HG03439 (cell line): Measurements from ENCODE around the gene RNF130.
"Not testable (repeated sequence)": the region's sequence is repeated elsewhere in the genome, so short reads cannot be mapped to it uniquely, and the experiment has no call there.

Source experiments
- ATAC-seq: cut with Tn5 transposase; IDR thresholded peaks from one replicate; pipeline ENCODE4 v1.9.1; 2021; ENCODE audit warnings: mild to moderate bottlenecking, moderate library complexity; ENCODE audit not compliant: unreplicated experiment

Gene RNF130

DNA sequence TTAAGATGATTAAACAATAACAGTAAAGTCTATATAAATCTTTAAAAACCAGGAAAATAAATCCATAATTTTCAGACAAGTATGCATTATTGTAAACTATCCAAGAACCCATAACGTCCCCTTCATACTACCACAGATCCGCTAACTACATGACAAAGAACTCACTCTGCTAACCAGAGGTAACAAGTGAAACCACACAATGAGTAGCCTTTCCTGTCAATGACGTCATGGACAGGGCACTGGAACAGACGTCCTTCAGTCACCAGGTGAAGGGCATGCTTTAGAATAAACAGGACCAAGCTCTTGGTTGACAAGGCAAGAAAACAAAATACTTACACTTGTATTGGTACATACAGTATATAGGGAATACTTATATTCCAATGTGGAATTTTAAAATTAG, 45.2 kb downstream of the RNF130 start:
- ATAC-seq = no peak

DNA sequence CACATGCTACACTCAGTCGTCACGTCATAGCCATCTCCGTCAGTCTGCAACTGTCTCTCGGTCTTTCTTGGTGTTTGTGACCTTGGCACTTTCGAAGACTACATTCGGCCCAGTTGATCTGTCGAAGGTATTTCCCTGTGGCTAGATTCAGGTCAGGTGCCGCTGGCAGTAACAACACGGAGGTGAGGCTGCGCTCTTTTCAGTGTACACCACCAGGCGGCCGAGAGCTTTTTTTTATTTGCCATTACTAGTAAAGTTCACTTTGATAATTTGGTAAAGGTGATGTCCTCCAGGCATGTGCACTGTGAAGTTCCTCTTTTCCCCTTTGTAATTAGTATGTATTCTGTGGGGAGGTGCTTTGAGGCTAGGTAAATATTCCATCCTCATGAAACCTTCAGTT, 49.7 kb downstream of the RNF130 start:
- no peak for ATAC-seq

DNA sequence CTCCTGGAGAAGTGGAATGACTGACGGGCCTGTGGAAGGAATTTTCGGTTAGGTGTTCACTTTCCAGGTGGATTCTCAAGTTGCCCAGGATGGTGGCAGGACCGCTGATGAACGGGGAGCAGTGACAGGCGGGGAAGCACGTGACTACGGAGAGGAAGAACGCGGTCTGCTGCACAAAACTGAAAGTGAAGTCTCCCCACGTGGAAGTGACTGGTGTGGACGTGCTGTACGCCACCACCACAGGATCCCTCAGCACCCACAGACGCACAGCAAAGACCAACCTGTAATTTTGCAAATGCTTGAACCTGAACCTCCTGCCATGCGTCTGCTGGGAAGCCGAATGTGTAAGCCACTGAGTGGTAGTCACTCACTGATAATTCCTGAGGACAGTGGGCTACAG, 51.4 kb downstream of the RNF130 start:
- ATAC-seq = no peak

DNA sequence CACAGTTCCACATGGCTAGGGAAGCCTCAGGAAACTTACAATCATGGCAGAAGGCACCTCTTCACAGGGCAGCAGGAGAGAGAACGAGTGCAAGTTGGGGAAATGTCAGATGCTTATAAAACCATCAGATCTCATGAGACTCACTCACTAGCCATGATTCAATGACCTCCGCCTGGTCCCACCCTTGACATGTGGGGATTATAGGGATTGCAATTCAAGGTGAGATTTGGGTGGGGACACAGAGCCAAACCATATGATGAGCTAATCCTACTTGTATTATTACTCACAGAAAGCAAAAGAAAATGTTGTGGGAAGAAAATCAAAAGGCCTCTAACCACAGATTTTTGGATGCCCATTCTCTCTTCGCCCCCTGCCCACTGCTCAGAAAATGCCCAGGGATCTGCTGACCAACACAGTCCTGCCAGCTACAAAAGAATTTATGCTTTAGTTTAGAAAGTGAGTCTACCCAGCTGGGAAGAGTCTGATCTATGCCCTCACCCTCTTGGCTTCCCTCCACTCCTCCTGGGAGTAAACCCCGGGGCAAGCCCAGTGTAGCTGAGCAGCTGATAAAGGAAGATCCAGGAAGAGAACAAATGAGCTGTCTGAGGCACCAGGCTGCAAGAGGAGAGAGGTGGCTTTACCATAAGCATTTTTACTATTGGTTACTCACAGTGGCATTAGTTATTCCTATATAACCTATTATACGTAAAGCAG, 53.1 kb downstream of the RNF130 start:
- no peak for ATAC-seq

DNA sequence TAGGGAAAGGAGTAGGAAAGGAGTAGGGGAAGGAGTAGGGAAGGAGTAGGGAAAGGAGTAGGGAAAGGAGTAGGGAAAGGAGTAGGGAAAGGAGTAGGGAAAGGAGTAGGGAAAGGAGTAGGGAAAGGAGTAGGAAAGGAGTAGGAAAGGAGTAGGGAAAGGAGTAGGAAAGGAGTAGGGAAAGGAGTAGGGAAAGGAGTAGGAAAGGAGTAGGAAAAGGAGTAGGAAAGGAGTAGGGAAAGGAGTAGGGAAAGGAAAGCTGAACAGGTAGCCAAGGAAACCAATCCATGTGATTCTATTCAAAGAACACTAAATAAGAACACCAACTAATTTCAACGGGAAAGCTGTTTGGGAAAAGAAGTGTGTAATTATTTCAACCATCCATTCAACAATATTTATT, 56.0 kb downstream of the RNF130 start:
- not testable (repeated sequence) for ATAC-seq

DNA sequence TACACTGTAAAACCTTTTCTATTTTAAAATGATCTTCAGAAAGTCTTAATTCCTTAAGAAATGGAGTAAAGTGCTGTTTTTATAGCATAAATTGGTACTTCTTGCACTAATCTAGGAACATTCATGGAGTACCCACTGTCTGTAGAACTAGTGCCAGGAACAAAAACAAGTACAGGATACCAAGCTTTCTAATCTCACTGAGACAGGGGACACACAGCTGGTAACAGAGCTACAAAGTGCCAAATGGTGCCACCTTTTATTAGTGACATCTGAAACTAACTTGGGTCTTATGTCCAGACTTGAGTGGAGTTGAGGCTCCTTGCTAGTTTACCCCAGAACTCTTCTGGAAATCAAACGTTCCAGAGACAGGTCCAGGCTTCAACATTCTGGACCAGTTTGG, 57.9 kb downstream of the RNF130 start:
- ATAC-seq = no peak

DNA sequence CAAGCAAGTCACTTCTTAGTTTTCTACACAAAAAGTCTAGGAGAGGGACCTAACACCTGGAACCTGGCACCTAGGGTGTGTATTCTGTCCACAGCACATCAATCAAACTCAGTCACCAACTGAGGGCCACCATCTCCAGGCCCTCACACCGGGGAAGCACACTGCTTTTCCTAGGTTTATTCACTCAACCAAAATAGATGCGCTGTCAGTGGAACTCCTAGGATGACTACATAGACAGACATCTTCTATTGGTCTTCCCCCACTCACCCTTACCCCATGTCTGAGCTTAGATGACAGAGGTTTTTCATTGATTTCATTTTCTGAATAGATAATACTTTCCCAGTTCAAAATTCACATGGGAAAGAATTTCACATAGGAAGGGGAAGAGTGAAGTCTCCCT, 59.2 kb downstream of the RNF130 start:
- ATAC-seq = no peak

DNA sequence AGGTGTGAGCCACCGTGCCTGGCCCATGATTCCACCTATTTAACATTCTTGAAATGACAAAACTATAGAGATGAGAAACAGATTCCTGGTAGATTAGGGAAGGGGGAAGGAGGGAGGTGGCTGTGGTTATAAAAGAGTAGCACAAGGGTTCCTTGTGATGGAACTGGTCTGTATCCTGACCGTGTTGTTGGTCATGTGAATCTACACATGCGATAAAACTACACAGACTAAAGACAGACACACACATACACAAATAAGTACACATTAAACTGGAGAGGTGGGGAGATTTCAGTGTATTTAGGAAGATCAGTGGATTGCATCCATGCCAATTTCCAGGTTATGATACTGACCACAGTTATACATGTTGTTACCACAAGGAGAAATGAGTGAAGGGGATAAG, 60.9 kb downstream of the RNF130 start:
- no peak for ATAC-seq

DNA sequence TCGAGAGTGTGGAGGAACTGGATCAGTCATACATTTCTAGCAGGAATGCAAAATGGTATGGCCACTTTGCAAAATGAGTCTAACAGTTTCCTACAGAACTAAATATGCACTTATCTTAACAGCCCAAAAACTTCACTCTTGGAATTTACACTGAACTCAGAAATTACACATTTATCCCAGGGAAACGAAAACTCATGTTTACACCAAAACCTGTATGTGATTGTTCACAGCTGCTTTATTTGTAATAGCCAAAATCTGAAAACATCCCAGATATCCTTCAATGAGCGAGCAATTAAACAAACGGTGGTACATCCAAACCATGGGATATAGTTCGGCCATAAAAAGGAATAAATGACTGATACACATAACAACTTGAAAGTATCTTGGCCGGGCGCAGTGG, 62.0 kb downstream of the RNF130 start:
- ATAC-seq = no peak

DNA sequence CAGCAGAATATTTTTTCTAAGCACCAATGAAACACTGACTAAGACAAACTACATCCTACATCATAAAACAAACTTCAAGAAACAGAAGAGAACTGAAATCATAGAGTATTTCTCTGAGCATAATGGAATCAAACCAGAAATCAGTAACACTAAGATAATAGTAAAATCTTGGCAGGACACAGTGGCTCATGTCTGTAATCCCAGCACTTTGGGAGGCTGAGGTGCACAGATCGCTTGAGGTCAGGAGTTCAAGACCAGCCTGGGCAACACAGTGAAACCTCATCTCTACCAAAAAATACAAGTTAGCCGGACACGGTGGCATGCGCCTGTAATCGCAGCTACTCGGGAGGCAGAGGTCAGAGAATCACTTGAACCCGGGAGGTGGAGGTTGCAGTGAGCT, 63.1 kb downstream of the RNF130 start:
- ATAC-seq = no peak

DNA sequence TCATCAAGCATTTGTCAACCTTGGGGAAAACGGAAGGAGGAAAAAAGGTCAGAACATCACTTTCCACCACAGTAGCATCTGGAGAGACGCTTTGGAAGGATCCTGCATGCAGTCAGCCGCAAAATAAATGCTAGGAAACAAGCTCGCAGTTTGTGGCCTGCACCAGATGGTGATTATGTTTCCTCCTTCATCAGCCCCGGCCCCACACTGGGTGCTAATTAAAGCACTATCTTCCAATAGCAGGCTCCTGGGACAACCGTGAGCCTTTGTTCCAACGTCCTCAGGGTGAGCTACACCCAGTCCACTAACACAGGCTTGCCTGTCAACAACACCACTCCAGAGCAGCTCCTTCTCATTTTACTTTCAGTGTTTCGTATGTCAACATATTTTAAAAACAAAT, 64.0 kb downstream of the RNF130 start:
- ATAC-seq = no peak

DNA sequence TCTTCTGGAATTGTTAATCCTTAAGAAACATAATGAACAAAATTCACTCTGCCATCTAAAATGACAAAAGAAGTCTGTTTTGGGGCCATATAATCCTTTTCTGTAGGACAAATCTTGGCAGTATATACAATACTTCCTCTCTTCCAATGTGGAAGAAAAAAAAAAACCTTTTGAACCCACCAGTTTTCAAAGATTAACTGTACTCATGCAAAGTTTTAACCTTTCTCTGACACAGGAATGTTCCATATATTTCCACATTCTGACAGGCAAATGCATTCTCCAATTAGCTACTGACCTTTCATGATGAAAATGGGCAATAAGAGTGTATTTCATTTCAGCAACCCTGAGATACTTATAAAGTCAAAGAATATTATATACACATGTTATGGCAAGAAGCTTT, 65.4 kb downstream of the RNF130 start:
- ATAC-seq = no peak

DNA sequence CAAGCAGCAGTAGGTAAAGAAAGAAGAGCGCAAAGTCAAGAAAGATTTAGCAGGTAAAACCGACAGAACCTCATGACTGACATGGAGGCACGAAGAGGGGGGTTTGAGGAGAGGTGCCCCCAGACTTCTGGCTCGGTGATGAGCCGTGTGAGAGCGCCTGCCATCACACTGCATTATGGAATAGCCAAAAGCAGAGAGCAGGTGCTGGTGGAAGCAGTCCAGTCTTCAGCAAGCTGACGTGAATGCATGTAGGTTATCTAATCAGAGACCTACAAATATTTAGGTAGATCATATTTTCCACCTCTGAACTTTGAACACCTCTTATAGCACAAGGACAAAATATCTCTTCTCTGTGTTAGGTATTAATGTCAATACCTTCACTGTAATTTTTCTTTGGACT, 68.4 kb downstream of the RNF130 start:
- no peak for ATAC-seq

DNA sequence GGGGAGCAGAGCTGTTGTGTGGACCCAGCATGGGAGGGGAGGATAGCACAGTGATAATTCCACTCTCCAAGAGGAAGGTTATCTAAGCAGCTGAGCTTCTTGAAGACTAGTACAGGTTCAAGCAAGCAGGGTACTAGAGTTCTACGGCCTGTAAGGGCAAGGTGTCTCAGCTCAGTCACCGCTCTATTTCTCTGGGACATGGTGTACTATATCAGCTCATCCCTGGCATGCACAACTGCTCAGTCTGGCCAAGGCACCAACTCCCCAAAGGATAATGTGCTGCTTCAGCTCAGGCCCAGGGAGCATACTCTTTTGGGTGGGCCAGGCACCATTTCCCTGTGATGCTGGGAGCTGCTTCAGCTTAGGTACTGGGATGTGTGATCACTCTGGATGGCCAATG, 69.8 kb downstream of the RNF130 start:
- no peak for ATAC-seq

DNA sequence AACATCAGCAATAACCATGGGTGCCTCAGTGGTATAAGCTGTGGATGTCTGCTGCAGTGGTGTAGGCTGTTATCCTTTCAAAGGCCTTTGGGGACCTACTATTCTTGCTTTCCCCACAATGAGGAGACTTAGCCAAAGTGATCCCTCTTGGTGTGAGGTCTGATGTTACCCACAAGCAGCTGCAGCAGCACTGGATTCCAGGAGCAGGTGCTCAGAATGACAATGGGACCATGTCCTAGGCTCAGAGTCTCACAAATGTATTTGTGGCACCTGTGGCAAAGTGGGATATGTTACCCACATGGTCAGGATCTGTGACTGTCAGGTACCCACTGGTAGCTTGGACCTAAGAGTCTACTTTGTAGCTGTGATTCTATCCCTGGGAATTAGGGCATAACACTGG, 70.4 kb downstream of the RNF130 start:
- no peak for ATAC-seq

DNA sequence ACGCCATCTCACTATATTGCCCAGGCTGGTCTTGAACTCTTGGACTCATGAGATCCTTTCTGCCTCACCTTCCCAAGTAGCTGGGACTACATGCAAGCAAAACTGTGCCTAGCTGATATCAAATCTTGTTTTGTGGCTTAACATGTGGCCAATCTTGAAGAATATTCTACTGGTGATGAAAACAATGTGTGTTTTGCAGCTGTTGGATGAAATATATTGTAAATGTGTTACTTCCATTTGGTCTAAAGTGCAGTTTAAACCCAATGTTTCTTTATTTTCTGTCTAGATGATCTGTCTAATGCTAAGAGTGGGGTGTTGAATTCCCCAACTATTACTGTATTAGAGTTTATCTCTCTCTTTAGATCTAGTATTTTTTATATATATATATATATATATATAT, 73.1 kb downstream of the RNF130 start:
- ATAC-seq = no peak

DNA sequence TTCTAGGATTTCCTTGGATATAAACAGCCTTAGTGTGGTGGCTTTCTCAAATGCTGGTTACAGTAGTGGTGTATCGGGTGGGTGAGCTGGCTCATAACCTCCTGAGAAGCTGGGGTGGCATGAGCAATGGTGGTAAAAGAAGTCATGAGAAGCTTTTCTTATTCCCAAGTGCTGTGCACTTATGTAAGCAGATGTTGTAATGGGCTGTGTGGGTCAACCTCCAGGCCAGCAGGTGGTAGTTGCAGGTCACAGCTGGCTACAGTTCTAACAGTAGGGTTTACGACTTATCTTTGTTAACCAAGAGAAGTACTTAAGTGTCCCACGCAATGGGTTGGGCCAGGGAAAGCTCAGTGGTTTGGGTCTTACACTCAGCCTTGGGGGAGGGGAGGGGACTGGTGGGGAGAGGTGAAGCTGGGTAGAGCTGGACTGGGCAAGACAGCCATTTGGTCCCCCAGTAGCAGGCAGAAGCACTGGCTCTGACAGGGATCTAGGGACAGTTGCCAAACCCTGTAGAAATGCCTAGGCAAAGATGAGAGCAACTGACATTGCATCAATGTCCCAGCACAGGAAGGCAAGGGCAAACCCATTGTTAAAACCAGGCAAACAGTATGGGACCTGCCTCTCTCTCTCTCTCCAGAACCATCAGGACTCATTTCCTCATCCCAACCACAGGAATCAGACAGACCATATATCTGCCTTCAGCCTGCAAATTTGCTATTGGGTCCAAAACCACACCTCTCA, 76.8 kb downstream of the RNF130 start:
- ATAC-seq = no peak

DNA sequence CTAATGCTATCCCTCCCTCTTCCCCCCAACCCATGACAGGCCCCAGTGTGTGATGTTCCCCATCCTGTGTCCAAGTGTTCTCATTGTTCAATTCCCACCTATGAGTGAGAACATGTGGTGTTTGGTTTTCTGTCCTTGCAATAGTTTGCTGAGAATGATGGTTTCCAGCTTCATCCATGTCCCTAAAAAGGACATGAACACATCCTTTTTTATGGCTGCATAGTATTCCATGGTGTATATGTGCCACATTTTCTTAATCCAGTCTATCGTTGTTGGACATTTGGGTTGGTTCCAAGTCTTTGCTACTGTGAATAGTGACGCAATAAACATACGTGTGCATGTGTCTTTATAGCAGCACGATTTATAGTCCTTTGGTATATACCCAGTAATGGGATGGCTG, 78.7 kb downstream of the RNF130 start:
- not testable (repeated sequence) for ATAC-seq

DNA sequence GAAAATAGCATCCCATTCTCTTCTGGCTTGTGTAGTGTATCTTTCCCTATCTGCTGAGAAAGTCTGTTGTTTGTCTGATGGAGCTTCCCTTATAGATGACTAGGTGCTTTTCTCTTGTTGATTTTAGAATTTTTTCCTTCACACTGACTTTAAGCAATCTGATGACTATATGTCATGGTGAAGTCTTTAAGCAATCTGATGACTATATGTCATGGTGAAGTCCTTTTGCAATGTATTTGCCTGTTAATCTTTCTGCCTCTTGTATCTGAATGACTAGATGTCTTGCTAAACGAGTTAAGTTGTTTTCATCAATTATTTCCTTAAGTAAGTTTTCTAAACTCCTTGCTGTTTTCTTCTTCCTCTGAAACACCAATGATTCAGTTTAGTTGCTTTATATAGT, 80.5 kb downstream of the RNF130 start:
- no peak for ATAC-seq

DNA sequence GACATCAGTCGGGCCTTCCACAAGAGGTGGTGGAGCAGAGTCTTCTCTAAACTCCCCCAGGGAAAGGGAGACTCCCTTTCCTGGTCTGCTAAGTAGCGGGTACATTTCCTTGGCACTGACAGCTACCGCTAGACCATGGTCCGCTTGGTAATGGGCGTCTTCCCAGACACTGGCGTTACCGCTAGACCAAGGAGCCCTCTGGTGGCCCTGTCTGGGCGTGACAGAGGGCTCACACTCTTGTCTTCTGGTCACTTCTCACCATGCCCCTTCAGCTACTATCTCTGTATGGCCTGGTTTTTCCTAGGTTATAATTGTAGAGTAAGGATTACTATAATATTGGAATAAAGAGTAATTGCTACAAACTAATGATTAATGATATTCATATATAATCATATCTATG, 81.0 kb downstream of the RNF130 start:
- ATAC-seq = not testable (repeated sequence)

DNA sequence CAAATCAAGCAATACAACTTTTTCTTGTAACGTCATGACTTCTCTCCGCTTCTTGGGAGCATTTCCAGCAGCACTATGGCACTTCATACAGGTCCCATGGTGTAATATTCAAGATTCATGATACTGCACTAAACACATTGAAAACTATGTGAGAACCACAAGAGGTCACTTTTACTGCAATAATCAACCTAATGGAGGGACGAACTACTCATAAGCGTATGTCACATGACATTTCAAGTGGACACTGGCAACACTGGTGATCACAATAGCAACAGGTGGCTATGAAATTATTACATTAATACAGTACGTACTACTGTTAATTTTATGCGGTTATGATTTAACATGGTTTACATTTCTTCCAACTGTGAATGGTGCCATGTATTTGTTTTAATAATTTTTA, 85.2 kb downstream of the RNF130 start:
- ATAC-seq = no peak

DNA sequence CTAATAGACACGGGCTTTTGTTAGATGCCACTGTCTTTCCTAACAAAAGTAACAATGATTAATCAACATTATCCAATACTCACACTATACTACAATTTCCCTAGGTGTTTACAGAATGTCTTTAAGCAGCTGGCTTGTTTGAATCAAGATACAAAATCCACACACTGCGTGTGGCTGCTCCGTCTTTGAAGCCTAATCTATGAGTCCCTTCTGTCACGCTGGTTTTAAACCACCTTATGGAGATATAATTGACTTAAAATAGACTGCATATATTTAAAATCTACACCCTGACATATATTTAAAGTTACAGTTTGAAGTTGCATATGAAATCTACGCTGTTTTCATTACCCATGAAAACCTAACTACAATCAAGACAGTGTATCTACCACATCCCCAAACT, 89.9 kb downstream of the RNF130 start:
- no peak for ATAC-seq

DNA sequence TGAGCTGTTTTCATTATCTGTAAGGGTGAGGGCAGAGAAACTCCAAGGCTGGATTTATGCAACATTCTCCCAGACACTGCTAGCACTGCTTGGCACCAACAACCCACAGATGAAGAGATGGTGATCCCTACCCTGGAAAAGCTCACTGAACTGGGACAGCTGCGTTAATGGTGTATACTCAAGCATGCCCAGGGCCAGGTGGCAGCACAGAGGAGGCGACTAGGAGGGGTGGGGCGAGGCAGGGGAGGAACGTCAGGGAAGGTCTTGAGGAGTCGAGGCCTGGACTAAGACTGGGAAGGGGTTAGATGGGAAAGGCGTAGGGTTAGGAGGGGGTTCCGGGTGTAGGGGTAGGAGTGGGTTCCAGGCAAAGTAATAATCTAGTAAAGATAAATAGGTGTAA, 90.8 kb downstream of the RNF130 start:
- ATAC-seq = no peak
